H1 (cell line): Measurements from ENCODE around the gene ADRB2. TPM values are rescaled to one million over a fixed set of nuclear protein-coding genes. Genes with fewer than 3 reads are reported as not detected.

ENCODE experiments used
- CTCF ChIA-PET: fragments of 300-600 bp; sonication (Branson Sonifier 250); formaldehyde crosslinking; loops from one replicate; lab custom pipeline; 2021; ENCODE audit not compliant: partially characterized antibody; lab: Charles Lee
- POLR2A ChIA-PET: fragments of 300-600 bp; sonication (Branson Sonifier 250); formaldehyde crosslinking; loops from one replicate; lab custom pipeline; 2021; ENCODE audit warnings: inconsistent platforms; ENCODE audit not compliant: partially characterized antibody; lab: Charles Lee
- DNase-seq, 2 experiments: peaks; one replicate each; pipeline versions ENCODE4 v3.0.0 to v3.0.0-alpha.2; 2010 to 2022; ENCODE audit warnings: low spot score in 2 of 2, low read depth in 1 of 2, mixed read lengths in 1 of 2
- FAIRE-seq: peaks from 2 replicates; lab custom pipeline; 2011; peaks lifted over from hg19 to GRCh38; lab: Jason Lieb, UNC
- H2AFZ ChIP-seq: 2 replicates; pipeline ENCODE4 v1.8.1; 2012; ENCODE audit warnings: low read length, inconsistent platforms
- H2AK5ac ChIP-seq: 2 replicates; pipeline ENCODE4 v1.6.1; 2013; ENCODE audit warnings: low read depth, low read length
- H2BK120ac ChIP-seq: replicated peaks from 2 replicates; pipeline ENCODE3; 2013; ENCODE audit warnings: low read depth, low read length, inconsistent platforms
- H2BK12ac ChIP-seq: 2 replicates; pipeline ENCODE4 v1.6.1; 2013; ENCODE audit warnings: low read depth, low read length
- H2BK15ac ChIP-seq: 2 replicates; pipeline ENCODE4 v1.6.1; 2013; ENCODE audit warnings: low read length
- H2BK20ac ChIP-seq: 2 replicates; pipeline ENCODE4 v1.6.1; 2013; ENCODE audit warnings: low read length
- H2BK5ac ChIP-seq: 2 replicates; pipeline ENCODE4 v1.6.1; 2013; ENCODE audit warnings: low read depth, low read length
- H3K14ac ChIP-seq: 2 replicates; pipeline ENCODE4 v1.6.1; 2013; ENCODE audit warnings: inconsistent platforms; ENCODE audit not compliant: insufficient read length
- H3K18ac ChIP-seq: 2 replicates; pipeline ENCODE4 v1.6.1; 2013; ENCODE audit warnings: low read length; ENCODE audit errors: extremely low read depth
- H3K23ac ChIP-seq: 2 replicates; pipeline ENCODE4 v1.6.1; 2013; ENCODE audit warnings: inconsistent platforms; ENCODE audit not compliant: insufficient read length
- H3K23me2 ChIP-seq: 2 replicates; pipeline ENCODE4 v1.6.1; 2013; ENCODE audit warnings: low read depth, low read length
- H3K27ac ChIP-seq: 2 replicates; pipeline ENCODE4 v1.6.1; 2011; ENCODE audit warnings: low read depth, low read length, inconsistent platforms
- H3K27me3 ChIP-seq, 4 experiments: replicated peaks in 1 of 4; 1 replicate in 1 of 4; 2 replicates in 3 of 4; pipeline versions ENCODE4 v1.6.1 to v1.8.1; 2011 to 2013; ENCODE audit warnings: low read length in 3 of 4, mild to moderate bottlenecking in 3 of 4, inconsistent platforms in 2 of 4, mixed read lengths in 2 of 4, moderate library complexity in 1 of 4; ENCODE audit not compliant: control insufficient read depth in 3 of 4, insufficient read depth in 3 of 4; ENCODE audit errors: extremely low read depth in 1 of 4
- H3K36me3 ChIP-seq, 4 experiments: 2 replicates each; pipeline versions ENCODE4 v1.6.1 to v1.8.1; 2011 to 2013; ENCODE audit warnings: mild to moderate bottlenecking in 4 of 4, low read length in 3 of 4, moderate library complexity in 2 of 4, control low read depth in 1 of 4, inconsistent platforms in 1 of 4; ENCODE audit not compliant: insufficient read depth in 4 of 4, control insufficient read depth in 2 of 4
- H3K4ac ChIP-seq: replicated peaks from 2 replicates; pipeline ENCODE3; 2013; ENCODE audit warnings: low read length, low read depth, mixed read lengths, inconsistent platforms; ENCODE audit not compliant: insufficient read length
- H3K4me1 ChIP-seq, 4 experiments: replicated peaks in 1 of 4; 1 replicate in 1 of 4; 2 replicates in 3 of 4; pipeline versions ENCODE4 v1.6.1 to v1.8.1; 2011 to 2013; ENCODE audit warnings: low read length in 3 of 4, inconsistent platforms in 2 of 4, mixed read lengths in 1 of 4; ENCODE audit not compliant: insufficient read depth in 4 of 4, control insufficient read depth in 3 of 4
- H3K4me2 ChIP-seq, 2 experiments: 2 replicates each; pipeline versions ENCODE4 v1.6.1 to v1.8.1; 2011 to 2013; ENCODE audit warnings: low read depth in 2 of 2, low read length in 2 of 2, control low read depth in 1 of 2, inconsistent platforms in 1 of 2, mild to moderate bottlenecking in 1 of 2; ENCODE audit not compliant: insufficient read depth in 1 of 2
- H3K4me3 ChIP-seq, 4 experiments: fragments of 200-600, 300-600 bp in 1 of 4; sonication (generic), shearing (Covaris generic), sonication (Bioruptor Twin) in 1 of 4; 2 replicates each; pipeline versions ENCODE4 v1.5.1 to v1.8.1; 2011 to 2016; ENCODE audit warnings: low read length in 4 of 4, low read depth in 3 of 4, control low read depth in 2 of 4, inconsistent platforms in 2 of 4, mild to moderate bottlenecking in 2 of 4, mixed read lengths in 1 of 4, moderate library complexity in 1 of 4; ENCODE audit not compliant: insufficient read depth in 2 of 4; ENCODE audit errors: extremely low read depth in 1 of 4
- H3K56ac ChIP-seq: replicated peaks from 2 replicates; pipeline ENCODE3; 2013; ENCODE audit warnings: low read depth, mild to moderate bottlenecking, mixed read lengths, low read length, inconsistent platforms; ENCODE audit not compliant: insufficient read length
- H3K79me1 ChIP-seq: 2 replicates; pipeline ENCODE4 v1.6.1; 2013; ENCODE audit warnings: low read depth, low read length, control low read depth
- H3K79me2 ChIP-seq, 2 experiments: 2 replicates each; pipeline versions ENCODE4 v1.6.1 to v1.8.1; 2012 to 2013; ENCODE audit warnings: low read length in 2 of 2, mild to moderate bottlenecking in 2 of 2, inconsistent platforms in 1 of 2; ENCODE audit not compliant: insufficient read depth in 2 of 2, control insufficient read depth in 1 of 2
- H3K9ac ChIP-seq, 4 experiments: replicated peaks in 1 of 4; 1 replicate in 1 of 4; 2 replicates in 3 of 4; pipeline versions ENCODE4 v1.6.1 to v1.8.1; 2011 to 2013; ENCODE audit warnings: low read depth in 3 of 4, low read length in 3 of 4, control low read depth in 2 of 4, mild to moderate bottlenecking in 2 of 4, moderate library complexity in 2 of 4, inconsistent platforms in 1 of 4; ENCODE audit errors: extremely low read depth in 1 of 4
- H3K9me3 ChIP-seq, 2 experiments: 2 replicates each; pipeline versions ENCODE4 v1.6.1 to v1.8.1; 2012 to 2013; ENCODE audit warnings: mild to moderate bottlenecking in 2 of 2, moderate library complexity in 2 of 2, control low read depth in 1 of 2, inconsistent platforms in 1 of 2, low read depth in 1 of 2, low read length in 1 of 2, mixed read lengths in 1 of 2; ENCODE audit not compliant: insufficient read depth in 2 of 2
- H4K20me1 ChIP-seq, 2 experiments: replicated peaks in 1 of 2; 2 replicates each; pipeline versions ENCODE3 to v1.8.1; 2011 to 2013; ENCODE audit warnings: inconsistent platforms in 2 of 2, low read length in 2 of 2, mild to moderate bottlenecking in 1 of 2; ENCODE audit not compliant: insufficient read depth in 2 of 2, control insufficient read depth in 1 of 2
- H4K5ac ChIP-seq: 2 replicates; pipeline ENCODE4 v1.6.1; 2013; ENCODE audit warnings: low read length, low read depth, mixed read lengths, inconsistent platforms; ENCODE audit not compliant: insufficient read length
- H4K8ac ChIP-seq: 2 replicates; pipeline ENCODE4 v1.8.0; 2013; ENCODE audit warnings: mild to moderate bottlenecking, moderate library complexity, low read length, inconsistent platforms; ENCODE audit not compliant: insufficient read depth; ENCODE audit errors: extremely low read depth
- H4K91ac ChIP-seq: replicated peaks from 2 replicates; pipeline ENCODE3; 2013; ENCODE audit warnings: low read length, mixed read lengths, inconsistent platforms; ENCODE audit not compliant: insufficient read length
- EGR1 ChIP-seq: IDR thresholded peaks from 2 replicates; pipeline ENCODE4 v1.6.1; 2011; ENCODE audit warnings: low read depth, low read length, borderline replicate concordance
- SAP30 ChIP-seq: fragments of 300-600 bp; sonication (generic); IDR thresholded peaks from 2 replicates; pipeline ENCODE4 v1.7.1; 2012; ENCODE audit warnings: low read length, moderate library complexity, mild to moderate bottlenecking, inconsistent platforms; ENCODE audit not compliant: insufficient read depth, insufficient replicate concordance
- SP1 ChIP-seq: IDR thresholded peaks from 2 replicates; pipeline ENCODE4 v1.6.1; 2011; ENCODE audit warnings: low read depth, low read length
- TAF7 ChIP-seq: optimal IDR thresholded peaks from 2 replicates; pipeline ENCODE3; 2011; ENCODE audit warnings: low read depth, mild to moderate bottlenecking, inconsistent platforms, low read length, moderate library complexity, borderline replicate concordance
- WGBS, 2 experiments: shearing (Covaris generic) in 1 of 2; methylation state at CpG; one replicate each; pipeline versions ENCODE4 v1.1.6 to v1.1.7; 2013 to 2015; ENCODE audit warnings: low lambda C conversion rate in 2 of 2, mixed read lengths in 2 of 2, inconsistent platforms in 1 of 2, low coverage in 1 of 2, missing lambda C conversion rate in 1 of 2; ENCODE audit not compliant: insufficient replicate concordance in 2 of 2, insufficient coverage in 1 of 2, insufficient read length in 1 of 2; ENCODE audit errors: extremely low coverage in 1 of 2, missing lambda C conversion rate in 1 of 2; 5-methylcytosine and 5-hydroxymethylcytosine counted together
- polyA plus RNA-seq, 7 experiments: library from polyadenylated mRNA; depleted of rRNA in 3 of 7; stranded (reverse) in 5 of 7; unstranded in 2 of 7; fragments of >200 nt in 5 of 7; fragments of 200-250 nt in 2 of 7; gene quantifications; 1 replicate in 5 of 7; 2 replicates in 1 of 7; 4 replicates in 1 of 7; pipeline versions ENCODE4 v1.2.1 to v1.2.3, GENCODE V29; 2011 to 2013; ENCODE audit warnings: missing spikeins in 2 of 7, mixed read lengths in 2 of 7
- total RNA-seq: library from RNA; stranded (reverse); fragmentation: NEBNext Ultra II Directional; extraction: Animal tissue kit (Norgen Biotek cat#: 25700); gene quantifications from 2 replicates; pipeline ENCODE4 v1.2.1, GENCODE V29; 2021

ADRB2 gene
- total and polyA plus RNA-seq, 2 of the 8 experiments (the other 6 are each of a cell fraction or from before 2014, with no cell fraction given) = 0.65 to 0.77 TPM

DNA sequence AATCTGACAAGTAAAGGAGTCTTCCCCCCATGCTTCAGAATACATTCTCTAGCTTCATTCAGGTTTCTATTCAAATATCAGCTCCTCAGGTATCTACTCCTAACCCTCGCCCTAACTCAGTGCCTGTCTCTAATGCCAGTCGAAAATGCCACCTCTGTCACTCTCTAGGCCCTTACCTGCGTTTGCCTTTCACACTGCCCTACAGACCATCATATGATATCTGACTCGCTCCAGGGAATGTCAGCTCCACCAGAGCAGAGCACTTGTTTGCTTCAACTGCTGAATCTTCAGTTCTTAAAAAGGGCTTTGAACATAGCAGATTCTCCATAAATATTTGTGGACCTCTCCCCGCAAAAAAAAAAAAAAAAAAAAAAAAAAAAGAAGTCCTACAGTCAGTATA is 46.7 kb downstream of the ADRB2 start:
- Histone ChIP-seq H3K9me3 (no peaks in the 10 kb centered on the region), H3K36me3 (no peaks in the 10 kb centered on the region; a peak in 1 of 8 replicates), H3K9ac (no peak overlapping the region), H3K27me3 (no peaks in the 10 kb centered on the region), H2BK20ac (no peak overlapping the region), H3K4me1 (no peaks in the 10 kb centered on the region), H3K56ac (no peak overlapping the region), H3K4me3 (no peak overlapping the region), H2BK120ac (no peak overlapping the region), H2BK15ac (no peak overlapping the region), H2AFZ (no peak overlapping the region), H3K14ac (no peak overlapping the region), H3K23ac (no peak overlapping the region), H4K91ac (no peak overlapping the region), H3K79me2 (no peaks in the 10 kb centered on the region), H4K8ac (no peak overlapping the region), H2BK12ac (no peak overlapping the region), H3K4ac (no peak overlapping the region)
- WGBS, 2 experiments = 98% methylated on average over 4 of the region's 5 CpGs; no CpG with 5 or more reads in 1 of the 2 experiments
- no peak for FAIRE-seq
- TF ChIP-seq SP1 = no peak
- TF ChIP-seq TAF7 = no peak
- TF ChIP-seq SAP30 = no peak
- TF ChIP-seq EGR1 = no peak
- TF ChIP-seq, all 59 proteins: peak for 0
- no peak overlapping the region for H3K27ac ChIP-seq
- H4K20me1 ChIP-seq = no peaks in the 10 kb centered on the region
- H3K23me2 ChIP-seq = no peaks in the 10 kb centered on the region; the same call in 1 of the 2 replicates
- POLR2A ChIA-PET = no interaction called here
- H3K18ac ChIP-seq = no peak overlapping the region
- no peak overlapping the region for H3K4me2 ChIP-seq
- no peak overlapping the region for H4K5ac ChIP-seq
- CTCF ChIA-PET = interaction anchor here (0.9 to 1.4 kb wide), 3 partner anchors 52 to 142 kb away, joined by 3 to 4 read pairs (median 3); no protein-coding TSS in a partner anchor
- H2BK5ac ChIP-seq = no peak overlapping the region
- no peak overlapping the region for H2AK5ac ChIP-seq
- no peaks in the 10 kb centered on the region for H3K79me1 ChIP-seq
- DNase-seq = no peak
